GM21360 (cell line): ENCODE results near the gene HOXA11.
A peak's percentile ranks its signal among the peaks of the same experiment; 100 is the strongest.

ENCODE experiments used
- ATAC-seq: cut with Tn5 transposase; IDR thresholded peaks from one replicate; pipeline ENCODE4 v1.9.1; 2021; ENCODE audit warnings: mild to moderate bottlenecking, moderate library complexity; ENCODE audit not compliant: unreplicated experiment

HOXA11 gene

DNA sequence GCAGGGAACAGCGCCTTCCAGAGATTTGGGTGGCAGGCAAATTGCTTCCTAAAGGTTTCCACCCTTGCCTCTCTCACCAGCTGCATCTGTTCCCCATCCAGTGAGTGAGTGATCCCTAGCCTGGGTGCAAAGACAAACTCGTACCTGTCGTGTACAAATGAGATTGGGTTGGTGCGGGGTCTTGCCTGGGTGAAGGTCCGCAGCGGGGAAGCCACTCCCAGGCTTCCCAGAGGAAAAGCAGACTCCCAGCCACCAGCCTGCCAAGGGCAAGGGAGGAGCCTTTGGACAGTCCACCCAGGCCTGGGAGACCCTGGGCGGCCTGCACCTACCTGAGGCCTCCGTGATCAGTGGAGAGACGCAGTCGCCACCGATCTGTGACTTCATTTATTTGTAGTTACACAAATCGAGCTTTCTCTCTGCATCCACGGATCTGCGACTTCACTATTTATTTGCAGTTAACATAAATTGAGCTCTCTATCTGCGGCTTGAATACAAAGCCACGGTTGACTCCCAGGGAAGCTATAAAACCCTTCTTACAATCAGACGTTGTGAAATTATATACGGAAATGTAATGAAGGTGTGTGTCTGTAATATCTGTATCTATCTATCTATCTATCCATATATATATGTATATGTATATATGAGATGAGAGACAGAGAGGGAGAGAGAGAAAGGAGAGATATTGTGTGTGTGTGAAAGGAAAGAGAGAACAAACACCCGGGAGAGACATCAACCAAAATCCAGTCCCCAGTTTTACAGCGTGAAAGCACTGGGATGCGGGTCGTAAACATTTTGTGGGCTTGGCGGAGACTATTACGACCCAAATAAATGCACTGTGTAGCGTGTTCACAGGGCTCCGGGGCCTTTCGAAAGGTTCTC is 25.5 kb downstream of the HOXA11 start:
- ATAC-seq: no peak

GRCh38 chr7:27158436-27159265 is 26.4 kb downstream of the HOXA11 start:
- ATAC-seq: no peak

DNA sequence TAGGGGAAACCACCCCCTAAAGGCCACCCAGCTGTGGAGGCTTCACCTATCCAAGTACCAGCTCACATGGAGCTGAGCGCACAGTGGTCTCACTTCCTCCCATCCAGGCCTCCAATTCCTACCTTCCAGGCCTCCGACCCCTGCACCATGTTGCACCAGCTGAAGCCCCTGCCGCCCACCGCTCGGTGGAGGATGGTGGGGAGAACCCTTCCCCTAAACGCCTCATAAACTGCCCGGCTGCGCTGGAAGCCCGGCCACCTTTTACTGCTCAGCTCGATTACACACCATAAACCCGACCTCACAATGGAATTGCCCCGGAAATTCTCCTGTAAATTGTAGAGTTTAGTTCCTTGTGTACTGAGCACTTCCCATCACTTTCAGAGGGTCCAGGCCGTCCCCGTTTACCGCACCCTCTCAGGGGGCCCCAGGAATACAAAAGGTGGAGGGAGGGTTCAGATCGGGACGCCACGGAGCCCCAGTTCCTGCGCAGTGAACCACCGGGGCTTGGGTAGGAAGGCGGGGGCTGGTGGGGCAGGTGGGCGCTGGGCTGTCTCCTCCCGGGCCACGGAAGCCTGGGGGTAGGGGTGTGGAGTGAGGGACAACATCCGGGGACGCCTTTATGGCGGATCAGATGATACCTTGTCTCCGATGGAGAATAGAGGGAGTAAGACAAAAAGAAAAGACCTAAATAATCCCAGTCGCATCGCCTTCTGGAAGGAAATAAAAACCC is 27.2 kb downstream of the HOXA11 start:
- ATAC-seq: no peak

DNA sequence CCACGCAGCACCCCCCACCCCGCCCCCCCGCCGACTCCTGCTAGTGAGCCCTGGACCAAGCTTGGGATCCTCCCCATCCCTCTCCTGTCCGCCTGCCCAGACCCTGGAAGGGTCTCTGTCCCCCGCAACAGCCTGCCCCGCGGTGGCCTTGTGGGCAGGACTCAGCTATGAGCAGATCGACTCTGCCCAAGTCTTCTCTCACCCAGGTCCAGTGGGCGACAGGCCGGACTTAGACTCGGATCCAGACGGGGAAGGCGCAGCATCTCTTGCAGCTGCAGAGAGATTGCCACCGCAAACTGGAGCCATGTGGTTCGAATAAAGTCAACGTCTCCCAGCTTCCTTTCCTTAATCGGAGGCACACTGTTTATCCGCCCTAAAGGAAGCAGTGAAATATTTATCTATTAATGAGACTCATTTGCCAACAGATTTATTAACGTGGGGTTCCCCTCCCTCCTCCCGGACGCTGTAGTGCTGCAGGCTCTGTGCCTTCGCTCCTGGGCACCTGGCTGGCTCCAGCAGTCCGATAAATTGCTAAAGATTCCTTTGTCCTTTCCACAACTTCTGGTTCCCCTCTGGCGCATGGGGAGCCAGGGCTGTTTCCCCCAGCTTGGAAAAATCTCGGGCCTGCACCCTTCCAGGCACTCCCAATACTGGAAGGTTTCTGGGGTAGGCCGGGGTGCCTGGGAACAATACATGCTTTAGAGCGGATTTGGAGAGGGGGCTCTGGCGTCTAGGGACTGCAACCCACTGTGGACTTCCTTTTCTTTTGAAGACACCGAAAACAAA is 27.9 kb downstream of the HOXA11 start:
- ATAC-seq: no peak

DNA sequence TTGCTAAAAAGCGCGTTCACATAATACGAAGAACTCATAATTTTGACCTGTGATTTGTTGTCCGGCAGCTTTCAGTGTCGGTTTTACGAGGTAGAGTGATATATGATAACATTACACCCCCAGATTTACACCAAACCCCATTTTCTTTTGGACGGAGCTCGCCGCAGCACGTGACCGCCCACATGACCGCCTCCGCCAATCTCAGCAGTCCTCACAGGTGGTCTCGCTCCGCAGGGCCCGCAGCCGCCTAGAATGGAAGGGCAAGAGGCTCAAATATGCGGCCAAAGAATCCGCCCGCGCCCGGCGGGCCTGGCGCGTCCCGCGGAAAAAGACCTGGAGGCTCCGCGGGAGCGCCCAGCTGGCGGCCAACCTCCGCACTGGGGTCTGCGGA is 28.5 kb downstream of the HOXA11 start, which contains the start of gene HOXA7:
Gene HOXA7, minus strand, starts transcription at position 168 of the 391 bp plus-strand sequence. Its CDS starts 130 bp downstream, at position 38.
- ATAC-seq: no peak

DNA sequence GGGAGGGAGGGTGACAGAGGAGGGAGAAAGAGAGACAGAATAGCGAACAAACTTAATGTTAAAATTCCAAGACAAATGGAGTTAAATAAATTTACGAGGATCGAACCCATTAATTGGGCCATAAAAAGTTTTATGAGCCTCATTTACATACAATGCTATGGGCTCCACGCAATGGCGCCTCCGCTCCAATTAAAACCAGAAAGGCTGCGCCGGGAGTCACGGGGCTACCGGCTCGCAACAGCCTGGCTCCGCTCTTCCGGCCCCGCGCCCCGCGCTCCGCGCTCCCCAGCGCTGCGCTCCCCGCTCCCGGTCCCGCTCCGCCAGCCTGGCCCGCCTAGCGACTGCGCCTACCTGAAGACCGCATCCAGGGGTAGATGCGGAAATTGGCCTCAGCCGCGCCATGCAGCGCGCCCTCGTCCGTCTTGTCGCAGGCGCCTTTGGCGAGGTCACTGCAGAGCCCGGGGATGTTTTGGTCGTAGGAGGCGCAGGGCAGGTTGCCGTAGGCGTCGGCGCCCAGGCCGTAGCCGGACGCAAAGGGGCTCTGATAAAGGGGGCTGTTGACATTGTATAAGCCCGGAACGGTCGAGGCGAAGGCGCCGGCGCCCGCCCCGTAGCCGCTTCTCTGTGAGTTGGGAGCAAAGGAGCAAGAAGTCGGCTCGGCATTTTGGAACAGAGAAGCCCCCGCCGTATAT is 29.1 kb downstream of the HOXA11 start:
- no peak for ATAC-seq

DNA sequence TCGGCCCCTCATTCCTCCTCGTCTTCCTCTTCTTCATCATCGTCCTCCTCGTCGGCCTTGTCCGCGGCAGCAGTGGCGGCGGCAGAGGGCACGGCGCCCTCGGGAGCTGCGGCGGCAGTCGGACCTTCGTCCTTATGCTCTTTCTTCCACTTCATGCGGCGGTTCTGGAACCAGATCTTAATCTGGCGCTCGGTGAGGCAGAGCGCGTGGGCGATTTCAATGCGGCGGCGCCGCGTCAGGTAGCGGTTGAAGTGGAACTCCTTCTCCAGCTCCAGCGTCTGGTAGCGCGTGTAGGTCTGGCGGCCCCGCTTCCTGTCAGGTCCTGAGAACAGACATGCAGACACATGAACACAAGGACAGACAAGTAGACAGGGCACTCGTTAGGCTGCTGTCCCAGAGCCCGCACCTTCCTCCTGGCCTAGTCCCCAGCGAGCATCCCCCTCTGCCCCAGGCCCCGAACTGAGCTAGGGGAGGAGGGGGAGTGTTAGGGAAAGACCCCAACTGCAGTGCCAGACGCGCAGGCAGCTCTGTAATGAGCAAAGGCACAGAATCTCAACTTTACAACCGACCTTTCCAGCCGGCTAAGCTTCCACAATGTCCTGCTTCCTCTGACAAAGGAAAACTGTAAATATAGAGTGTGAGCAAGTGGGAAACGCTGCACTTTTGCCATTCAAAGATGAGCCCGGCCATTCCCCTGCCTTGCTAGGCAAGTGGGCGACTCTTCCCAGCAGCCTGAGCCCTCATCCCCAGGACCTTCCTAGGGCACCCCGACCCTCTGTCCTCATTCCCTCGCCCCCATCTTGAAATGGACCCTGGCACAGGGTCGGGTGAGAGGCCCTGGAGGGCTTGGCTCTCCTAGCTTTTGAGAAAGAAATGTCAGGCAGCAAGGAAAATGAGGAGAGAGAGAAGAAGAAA is 29.9 kb downstream of the HOXA11 start:
- ATAC-seq: no peak

DNA sequence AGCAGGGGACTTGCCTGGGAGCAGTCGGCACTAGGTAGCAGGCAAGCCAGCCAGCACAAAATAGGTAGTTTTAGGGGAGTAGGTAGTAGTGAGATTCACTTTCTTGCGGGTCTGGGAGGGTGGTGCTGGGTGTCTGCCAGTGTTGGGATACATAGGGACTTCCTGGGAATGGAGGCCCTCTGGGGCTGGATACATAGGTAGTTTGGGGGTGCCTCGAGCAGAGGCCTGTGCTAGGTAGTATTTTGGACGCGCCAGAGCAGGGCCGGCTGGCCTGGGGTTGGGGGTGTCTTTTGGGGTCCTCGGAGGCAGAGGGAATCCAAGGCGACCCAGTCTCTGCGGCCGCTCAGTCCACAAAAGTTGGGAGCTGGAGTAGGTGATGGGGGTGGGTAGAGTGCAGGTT is 30.7 kb downstream of the HOXA11 start:
- no peak for ATAC-seq

GRCh38 chr7:27153526-27153925 is 31.5 kb downstream of the HOXA11 start:
- no peak for ATAC-seq

GRCh38 chr7:27152816-27153442 is 32.1 kb downstream of the HOXA11 start:
- ATAC-seq: no peak

- no peak for ATAC-seq
Measured at GRCh38 chr7:27151931-27152815, 32.9 kb downstream of the HOXA11 start, which contains the start of gene HOXA3. TSS of gene HOXA3 (minus strand) at chr7:27152583. CDS start at chr7:27110640, 41,943 bp downstream.

DNA sequence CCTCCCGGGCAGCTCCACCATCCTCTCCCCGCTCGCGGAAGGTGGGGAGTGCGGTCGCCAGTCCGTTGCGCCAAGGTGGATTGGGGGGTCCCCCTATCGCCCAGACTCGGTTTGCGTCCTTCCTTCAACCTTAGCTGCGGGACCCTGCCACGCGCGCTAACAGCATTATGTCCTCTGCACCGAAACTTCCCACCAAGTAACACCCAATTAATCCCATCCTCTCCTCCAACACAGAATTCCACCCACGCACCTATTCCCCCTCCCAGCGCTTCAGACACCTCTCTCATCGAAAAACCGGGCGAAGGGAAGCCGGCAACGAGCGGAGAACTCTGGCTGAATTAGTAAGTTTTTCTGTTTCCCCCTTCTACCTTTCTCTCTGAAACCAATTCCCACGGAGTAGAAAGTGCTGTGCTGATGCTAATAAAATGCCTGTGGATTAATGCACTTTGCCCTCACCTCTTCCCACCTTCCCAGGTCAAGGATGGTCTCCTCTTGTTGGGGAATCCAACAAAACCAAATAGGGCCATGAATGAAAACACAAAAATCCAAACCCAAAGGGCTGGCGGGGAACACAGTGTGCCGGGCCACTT is 33.6 kb downstream of the HOXA11 start:
- ATAC-seq: no peak

DNA sequence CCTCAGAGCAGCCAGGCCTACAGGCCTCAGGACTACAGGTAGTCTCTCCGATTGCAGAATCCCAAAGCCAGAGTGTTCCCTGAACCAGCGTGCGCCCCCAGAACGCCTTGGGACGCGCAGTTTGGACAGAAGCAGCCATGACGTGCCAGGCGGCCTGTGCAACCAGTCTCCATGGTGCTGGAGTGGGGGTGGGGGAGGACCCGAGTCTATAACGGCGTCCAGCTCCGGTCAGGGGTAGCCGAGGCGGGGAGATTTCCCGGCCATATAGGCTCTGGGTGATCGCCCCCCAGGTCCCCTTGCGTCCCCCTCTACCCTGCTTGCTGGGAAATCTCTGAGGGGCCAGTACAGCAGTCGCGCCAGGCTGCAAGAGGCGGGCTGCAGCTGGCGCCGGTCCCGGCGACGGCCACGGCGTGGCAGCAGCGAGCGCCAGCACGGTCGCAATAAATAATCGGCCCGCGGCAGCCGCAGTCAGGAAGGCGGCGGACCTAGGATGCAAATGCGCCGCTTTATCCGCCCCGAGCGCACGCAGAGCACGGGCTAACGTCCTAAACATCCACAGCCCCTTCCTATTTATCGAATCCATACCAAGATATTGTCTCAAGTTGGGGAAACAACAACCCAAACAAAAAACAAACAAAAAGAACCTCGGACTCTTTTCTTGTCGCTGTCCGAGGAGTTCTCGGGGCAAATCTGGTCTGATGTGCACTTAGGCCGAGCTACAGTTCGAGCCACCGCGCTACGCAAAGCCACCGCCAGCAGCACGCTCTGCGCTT is 34.3 kb downstream of the HOXA11 start:
- peak; percentile 63 for ATAC-seq

GRCh38 chr7:27149842-27150567 is 35.0 kb downstream of the HOXA11 start:
- no peak for ATAC-seq
